Bronchial epithelial cell (primary cell): ENCODE results near the gene SHROOM3. TPM values are rescaled to one million over a fixed set of nuclear protein-coding genes. Genes with fewer than 3 reads are reported as not detected.
"Not testable (repeated sequence)": the region's sequence is repeated elsewhere in the genome, so short reads cannot be mapped to it uniquely, and the experiment has no call there.

Experiments used
- DNase-seq: peaks from one replicate; pipeline ENCODE4 v3.0.0-alpha.2; 2010; ENCODE audit warnings: low read depth
- FAIRE-seq: peaks from 2 replicates; lab custom pipeline; 2011; peaks lifted over from hg19 to GRCh38; lab: Jason Lieb, UNC
- H3K27me3 ChIP-seq: 2 replicates; pipeline ENCODE4 v1.5.1; 2011; ENCODE audit warnings: low read length; ENCODE audit not compliant: control insufficient read depth, insufficient read depth
- H3K36me3 ChIP-seq: 2 replicates; pipeline ENCODE4 v1.5.1; 2011; ENCODE audit warnings: low read length; ENCODE audit not compliant: control insufficient read depth, insufficient read depth
- H3K4me3 ChIP-seq: 2 replicates; pipeline ENCODE4 v1.5.1; 2011; ENCODE audit warnings: mild to moderate bottlenecking, low read depth, low read length, control low read depth
- total RNA-seq: library from RNA; depleted of rRNA; stranded (reverse); fragments of >200 nt; gene quantifications from 2 replicates; pipeline ENCODE4 v1.2.1, GENCODE V29; 2014
- TF ChIP-seq, protein P1 (sequence below): IDR thresholded peaks from 2 replicates; pipeline ENCODE4 v1.5.1; 2011; ENCODE audit warnings: mild to moderate bottlenecking, moderate library complexity, low read length, control low read depth, inconsistent platforms; ENCODE audit not compliant: insufficient read depth, severe bottlenecking

The SHROOM3 gene
- total RNA-seq, 1 donor from 2014 or later: 6.3 TPM

DNA sequence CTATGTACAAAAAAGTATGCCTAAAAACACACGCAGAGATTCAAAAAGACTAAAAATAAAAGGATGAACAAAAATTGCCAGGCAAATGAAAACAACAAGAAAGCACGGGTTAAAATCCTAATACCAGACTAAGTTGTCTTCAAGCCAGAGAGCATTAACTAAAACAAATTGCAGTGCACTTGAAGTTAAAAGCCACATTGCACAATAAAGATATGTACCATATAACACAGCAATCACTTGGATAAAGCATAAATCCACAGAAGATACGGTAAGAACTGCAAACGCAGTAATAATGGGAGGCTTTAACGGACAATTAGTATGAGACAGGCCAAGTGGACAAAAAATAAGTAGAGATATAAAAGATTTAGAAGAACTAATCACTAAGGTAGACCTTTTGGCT lies 28.9 kb upstream of the SHROOM3 start:
- Histone ChIP-seq H3K4me3 (no peak overlapping the region), H3K36me3 (no peaks in the 10 kb centered on the region), H3K27me3 (no peaks in the 10 kb centered on the region)
- FAIRE-seq (no peak), DNase-seq (no peak)
- TF ChIP-seq, protein P1, sequence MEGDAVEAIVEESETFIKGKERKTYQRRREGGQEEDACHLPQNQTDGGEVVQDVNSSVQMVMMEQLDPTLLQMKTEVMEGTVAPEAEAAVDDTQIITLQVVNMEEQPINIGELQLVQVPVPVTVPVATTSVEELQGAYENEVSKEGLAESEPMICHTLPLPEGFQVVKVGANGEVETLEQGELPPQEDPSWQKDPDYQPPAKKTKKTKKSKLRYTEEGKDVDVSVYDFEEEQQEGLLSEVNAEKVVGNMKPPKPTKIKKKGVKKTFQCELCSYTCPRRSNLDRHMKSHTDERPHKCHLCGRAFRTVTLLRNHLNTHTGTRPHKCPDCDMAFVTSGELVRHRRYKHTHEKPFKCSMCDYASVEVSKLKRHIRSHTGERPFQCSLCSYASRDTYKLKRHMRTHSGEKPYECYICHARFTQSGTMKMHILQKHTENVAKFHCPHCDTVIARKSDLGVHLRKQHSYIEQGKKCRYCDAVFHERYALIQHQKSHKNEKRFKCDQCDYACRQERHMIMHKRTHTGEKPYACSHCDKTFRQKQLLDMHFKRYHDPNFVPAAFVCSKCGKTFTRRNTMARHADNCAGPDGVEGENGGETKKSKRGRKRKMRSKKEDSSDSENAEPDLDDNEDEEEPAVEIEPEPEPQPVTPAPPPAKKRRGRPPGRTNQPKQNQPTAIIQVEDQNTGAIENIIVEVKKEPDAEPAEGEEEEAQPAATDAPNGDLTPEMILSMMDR: no peak

GRCh38 chr4:76407440-76408119 lies 27.4 kb upstream of the SHROOM3 start:
- no peak for FAIRE-seq
- Histone ChIP-seq H3K4me3 (no peak overlapping the region), H3K27me3 (no peaks in the 10 kb centered on the region), H3K36me3 (no peaks in the 10 kb centered on the region)
- peak; percentile 63 for DNase-seq
- TF ChIP-seq, protein P1: no peak

DNA sequence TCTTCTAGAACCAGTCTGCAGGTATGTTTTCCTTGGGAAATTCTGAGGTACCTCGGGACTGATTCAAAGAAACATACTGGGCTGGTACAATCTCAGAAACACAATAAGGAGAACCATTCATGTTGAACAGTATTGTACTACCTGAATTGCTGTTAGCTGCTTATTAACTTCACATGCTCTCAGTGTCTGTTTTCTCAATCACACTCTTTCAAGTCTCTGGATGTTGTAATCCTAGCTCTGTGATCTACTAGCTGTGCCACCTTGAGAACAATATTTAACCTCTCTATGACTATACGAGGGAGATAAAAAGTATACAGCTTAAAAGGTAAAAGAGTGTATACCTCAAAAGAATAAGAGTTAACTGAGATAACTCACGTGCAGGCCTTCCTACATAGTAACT lies 24.4 kb upstream of the SHROOM3 start:
- Histone ChIP-seq H3K4me3 (no peak overlapping the region), H3K27me3 (no peaks in the 10 kb centered on the region), H3K36me3 (no peaks in the 10 kb centered on the region)
- no peak for DNase-seq
- FAIRE-seq: peak; percentile 13
- TF ChIP-seq, protein P1: no peak

- TF ChIP-seq, protein P1: no peak
- H3K36me3 ChIP-seq: no peaks in the 10 kb centered on the region
- DNase-seq (no peak), FAIRE-seq (peak; percentile 18)
- H3K27me3 ChIP-seq: no peaks in the 10 kb centered on the region
- H3K4me3 ChIP-seq: peak overlapping the region; percentile 53
Measured at GRCh38 chr4:76420188-76420761, 14.8 kb upstream of the SHROOM3 start.

DNA sequence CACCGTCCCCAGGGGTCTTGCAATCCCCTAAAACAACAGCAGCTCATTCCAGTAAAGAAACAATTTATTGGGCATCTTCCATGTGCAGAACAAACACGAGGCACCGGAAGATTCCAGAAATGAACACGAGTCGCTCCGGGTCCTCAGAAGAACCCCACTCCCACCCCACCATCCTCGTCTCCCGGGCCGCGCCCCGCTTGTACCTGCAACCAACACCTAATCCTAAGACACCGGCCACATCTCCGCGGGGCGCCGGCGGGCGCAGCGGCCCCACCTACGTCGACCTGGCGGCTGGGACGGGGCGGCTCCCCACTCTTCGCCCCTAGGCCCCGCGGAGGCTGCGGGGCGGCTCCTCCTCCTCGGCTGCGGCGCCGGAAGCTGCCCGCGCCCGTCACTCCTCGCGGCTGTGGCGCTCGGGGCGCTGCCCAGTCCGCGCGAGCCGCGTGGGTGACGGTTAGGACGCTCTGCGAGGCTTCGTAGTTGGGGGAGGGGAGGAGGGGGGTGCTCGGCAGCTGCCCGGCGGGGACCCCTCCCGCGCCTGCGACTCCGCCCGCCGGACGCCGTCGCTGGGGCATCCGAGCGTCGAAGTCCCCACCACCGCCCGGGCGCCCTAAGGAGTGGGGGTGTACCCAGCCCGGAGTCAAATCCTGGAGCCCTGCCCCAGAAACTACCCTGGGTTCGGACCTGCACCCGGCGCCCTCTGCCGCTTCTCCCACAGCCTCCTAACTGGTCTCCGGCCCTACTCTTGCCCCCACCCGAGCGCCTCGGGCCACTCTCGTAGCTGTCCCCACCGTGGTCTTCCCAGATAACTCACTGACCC lies 14.1 kb upstream of the SHROOM3 start, which contains the start of gene CCDC158:
Gene CCDC158, minus strand, starts transcription at position 380 of the 820 bp plus-strand sequence. CDS start 17,934 bp downstream, outside the sequence.
- TF ChIP-seq, protein P1: no peak
- Histone ChIP-seq H3K4me3 (peak within 1 kb of the TSS; percentile 53), H3K36me3 (no peaks in the 10 kb centered on the region), H3K27me3 (no peaks in the 10 kb centered on the region)
- DNase-seq: no peak
- no peak for FAIRE-seq

DNA sequence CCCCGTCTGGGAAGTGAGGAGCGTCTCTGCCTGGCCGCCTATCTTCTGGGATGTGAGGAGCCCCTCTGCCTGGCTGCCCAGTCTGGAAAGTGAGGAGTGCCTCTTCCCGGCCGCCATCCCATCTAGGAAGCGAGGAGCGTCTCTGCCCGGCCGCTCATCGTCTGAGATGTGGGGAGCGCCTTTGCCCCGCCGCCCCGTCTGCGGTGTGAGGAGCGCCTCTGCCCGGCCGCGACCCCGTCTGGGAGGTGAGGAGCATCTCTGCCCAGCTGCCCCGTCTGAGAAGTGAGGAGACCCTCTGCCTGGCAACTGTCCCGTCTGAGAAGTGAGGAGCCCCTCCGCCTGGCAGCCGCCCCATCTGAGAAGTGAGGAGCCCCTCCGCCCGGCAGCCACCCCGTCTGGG lies 11.9 kb upstream of the SHROOM3 start:
- not testable (repeated sequence) for H3K36me3 ChIP-seq, DNase-seq, FAIRE-seq, H3K27me3 ChIP-seq, H3K4me3 ChIP-seq
